GM18498 (cell line): Measurements from ENCODE around the gene HNRNPDL.
"Not testable (repeated sequence)": the region's sequence is repeated elsewhere in the genome, so short reads cannot be mapped to it uniquely, and the experiment has no call there.

Experiments
- ATAC-seq: cut with Tn5 transposase; IDR thresholded peaks from one replicate; pipeline ENCODE4 v1.9.1; 2021; ENCODE audit warnings: mild to moderate bottlenecking, moderate library complexity; ENCODE audit not compliant: unreplicated experiment

HNRNPDL gene

GRCh38 chr4:82430193-82430963 lies at the start of gene HNRNPDL, which contains the start of gene ENOPH1:
TSS of gene HNRNPDL (minus strand) at chr4:82430462. CDS start at chr4:82429690, 772 bp downstream.
TSS of gene ENOPH1 (plus strand) at chr4:82430590. CDS start at chr4:82430830, 240 bp downstream.
- peak; percentile 74 for ATAC-seq

- ATAC-seq, result no peak
Observed at GRCh38 chr4:82479562-82479961, 49.3 kb upstream of the HNRNPDL start.

- ATAC-seq, result not testable (repeated sequence)
Observed at GRCh38 chr4:82477469-82477868, 47.2 kb upstream of the HNRNPDL start.

- not testable (repeated sequence) for ATAC-seq
Observed at GRCh38 chr4:82475931-82476330, 45.7 kb upstream of the HNRNPDL start.

- no peak for ATAC-seq
Observed at GRCh38 chr4:82473621-82474164, 43.4 kb upstream of the HNRNPDL start.

GRCh38 chr4:82473080-82473479 lies 42.8 kb upstream of the HNRNPDL start:
- ATAC-seq, result not testable (repeated sequence)

- ATAC-seq, result no peak
Observed at GRCh38 chr4:82469791-82470345, 39.6 kb upstream of the HNRNPDL start.

- ATAC-seq, result no peak
Observed at GRCh38 chr4:82467471-82467870, 37.2 kb upstream of the HNRNPDL start.

- no peak for ATAC-seq
Observed at GRCh38 chr4:82463221-82463620, 33.0 kb upstream of the HNRNPDL start.

- ATAC-seq, result peak; percentile 84
Observed at GRCh38 chr4:82462415-82462831, 32.2 kb upstream of the HNRNPDL start.

- no peak for ATAC-seq
Observed at GRCh38 chr4:82461710-82462109, 31.4 kb upstream of the HNRNPDL start.

GRCh38 chr4:82458729-82459128 lies 28.5 kb upstream of the HNRNPDL start:
- ATAC-seq, result no peak

GRCh38 chr4:82457266-82457665 lies 27.0 kb upstream of the HNRNPDL start:
- ATAC-seq, result no peak

- no peak for ATAC-seq
Observed at GRCh38 chr4:82452026-82452425, 21.8 kb upstream of the HNRNPDL start.

GRCh38 chr4:82450966-82451755 lies 20.9 kb upstream of the HNRNPDL start:
- no peak for ATAC-seq

GRCh38 chr4:82447886-82448285 lies 17.6 kb upstream of the HNRNPDL start:
- no peak for ATAC-seq

GRCh38 chr4:82439088-82439487 lies 8.8 kb upstream of the HNRNPDL start:
- no peak for ATAC-seq

- no peak for ATAC-seq
Observed at GRCh38 chr4:82437285-82438005, 7.2 kb upstream of the HNRNPDL start.

- no peak for ATAC-seq
Observed at GRCh38 chr4:82436780-82437179, 6.5 kb upstream of the HNRNPDL start.

GRCh38 chr4:82436130-82436529 lies 5.9 kb upstream of the HNRNPDL start:
- ATAC-seq, result no peak

- ATAC-seq, result no peak
Observed at GRCh38 chr4:82434949-82435348, 4.7 kb upstream of the HNRNPDL start.
